Naive thymus-derived CD4-positive, alpha-beta T cell (primary cell): Measurements from ENCODE around the gene PJA1. TPM values are rescaled to one million over a fixed set of nuclear protein-coding genes. Genes with fewer than 3 reads are reported as not detected.

ENCODE experiments used
- ATAC-seq: fragments of 150-1000 bp; cut with Tn5 transposase; 2 replicates; pipeline ENCODE4 v1.10.0; 2021; ENCODE audit warnings: mild to moderate bottlenecking, moderate library complexity
- CTCF ChIA-PET: fragments of 350-600 bp; sonication (Branson Sonifier 250); formaldehyde crosslinking; loops from one replicate; lab custom pipeline; 2021; ENCODE audit warnings: antibody characterized with exemption; lab: Charles Lee
- POLR2A ChIA-PET: fragments of 350-600 bp; sonication (Branson Sonifier 250); formaldehyde crosslinking; loops from one replicate; lab custom pipeline; 2021; ENCODE audit warnings: antibody characterized with exemption, inconsistent platforms; lab: Charles Lee
- DNase-seq, 9 donors: peaks; one replicate each; pipeline versions ENCODE4 v3.0.0 to v3.0.0-alpha.2; 2020 to 2022; ENCODE audit warnings: mixed read lengths in 1 of 9
- H3K27ac ChIP-seq: one replicate; pipeline ENCODE4 v1.7.0; 2013; ENCODE audit warnings: mild to moderate bottlenecking, low read depth, low read length, moderate library complexity
- H3K27me3 ChIP-seq, 2 donors: one replicate each; pipeline ENCODE4 v1.7.0; 2013; ENCODE audit warnings: low read length in 2 of 2, mild to moderate bottlenecking in 2 of 2, moderate library complexity in 2 of 2; ENCODE audit not compliant: control insufficient read depth in 2 of 2, insufficient read depth in 2 of 2
- H3K36me3 ChIP-seq, 3 experiments: 1 replicate in 2 of 3; 2 replicates in 1 of 3; pipeline ENCODE4 v1.7.0; 2013; ENCODE audit warnings: low read length in 3 of 3, mild to moderate bottlenecking in 3 of 3, moderate library complexity in 1 of 3; ENCODE audit not compliant: insufficient read depth in 3 of 3, control insufficient read depth in 2 of 3
- H3K4me1 ChIP-seq, 2 donors: one replicate each; pipeline ENCODE4 v1.7.0; 2013; ENCODE audit warnings: low read length in 2 of 2, mild to moderate bottlenecking in 2 of 2, moderate library complexity in 1 of 2; ENCODE audit not compliant: control insufficient read depth in 2 of 2, insufficient read depth in 2 of 2
- H3K4me3 ChIP-seq: 2 replicates; pipeline ENCODE4 v1.7.0; 2013; ENCODE audit warnings: mild to moderate bottlenecking, low read length
- H3K9me3 ChIP-seq, 3 experiments: 1 replicate in 2 of 3; 2 replicates in 1 of 3; pipeline ENCODE4 v1.7.0; 2013; ENCODE audit warnings: low read length in 3 of 3; ENCODE audit not compliant: control insufficient read depth in 2 of 3
- H3K27ac Mint-ChIP-seq, 9 donors: one replicate each; pipeline ENCODE4 v1.8.0; 2020 to 2022; ENCODE audit warnings: mixed read lengths in 9 of 9, mild to moderate bottlenecking in 8 of 9, moderate library complexity in 5 of 9, inconsistent platforms in 2 of 9
- H3K27me3 Mint-ChIP-seq, 5 donors: one replicate each; pipeline ENCODE4 v1.8.0; 2021 to 2022; ENCODE audit warnings: mixed read lengths in 5 of 5, mild to moderate bottlenecking in 1 of 5
- H3K36me3 Mint-ChIP-seq, 5 donors: one replicate each; pipeline ENCODE4 v1.8.0; 2020 to 2022; ENCODE audit warnings: mixed read lengths in 5 of 5, mild to moderate bottlenecking in 3 of 5, inconsistent platforms in 1 of 5
- H3K4me1 Mint-ChIP-seq, 7 donors: one replicate each; pipeline ENCODE4 v1.8.0; 2020 to 2022; ENCODE audit warnings: mixed read lengths in 7 of 7, mild to moderate bottlenecking in 3 of 7, inconsistent platforms in 1 of 7
- H3K4me3 Mint-ChIP-seq, 10 donors: one replicate each; pipeline ENCODE4 v1.8.0; 2020 to 2022; ENCODE audit warnings: mild to moderate bottlenecking in 10 of 10, mixed read lengths in 10 of 10, moderate library complexity in 6 of 10, inconsistent platforms in 2 of 10
- H3K9me3 Mint-ChIP-seq, 11 donors: one replicate each; pipeline ENCODE4 v1.8.0; 2020 to 2022; ENCODE audit warnings: mixed read lengths in 11 of 11, mild to moderate bottlenecking in 4 of 11, inconsistent platforms in 1 of 11, moderate library complexity in 1 of 11
- intact Hi-C, 2 donors: fragments of 100-400 bp; cut with micrococcal nuclease; formaldehyde crosslinking; loops; one replicate each; pipeline ENCODE4 v1.15.1; 2023
- polyA plus RNA-seq, 2 donors: library from polyadenylated mRNA; unstranded; fragments of 300-500 nt; fragmentation: Illumina TruSeq; gene quantifications; one replicate each; pipeline ENCODE4 v1.2.3, GENCODE V29; 2021
- total RNA-seq, 6 experiments: library from RNA in 5 of 6; stranded (reverse) in 5 of 6; gene quantifications; 1 replicate in 5 of 6; 2 replicates in 1 of 6; pipeline ENCODE4 v1.2.3 and lab custom pipeline; 2021 to 2026

The PJA1 gene
- total and polyA plus RNA-seq, 7 experiments from 2014 or later: 14.4 to 53.5 (median 23.0) TPM

DNA sequence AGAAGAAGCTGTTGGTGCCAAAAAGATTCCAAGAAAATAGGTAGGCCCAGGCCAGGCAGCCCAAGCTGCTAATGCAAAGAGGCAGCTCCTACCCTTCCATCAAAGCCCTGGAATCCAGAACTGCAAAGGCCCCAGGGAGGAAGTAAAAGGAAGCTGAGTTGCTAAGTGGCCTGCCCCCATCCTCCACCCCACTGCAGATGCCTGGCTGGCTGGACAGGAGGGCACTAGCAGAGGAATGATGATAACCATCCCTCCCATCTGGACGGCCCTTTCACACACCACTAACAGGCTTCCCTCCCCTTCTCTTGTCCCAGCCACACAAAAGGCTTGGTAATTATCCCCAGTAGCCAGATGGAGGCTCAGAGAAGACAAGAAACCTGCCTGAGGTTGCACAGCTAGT lies 32.4 kb upstream of the PJA1 start:
- intact Hi-C loops: no loop called here
- H3K9me3 Mint-ChIP-seq: no peaks in the 10 kb centered on the region
- H3K4me3 Mint-ChIP-seq: no peak overlapping the region
- H3K27ac ChIP-seq: no peak overlapping the region
- no peaks in the 10 kb centered on the region for H3K9me3 ChIP-seq
- ChIA-PET POLR2A (no interaction called here), CTCF (no interaction called here)
- no peaks in the 10 kb centered on the region for H3K27me3 Mint-ChIP-seq
- H3K36me3 Mint-ChIP-seq: no peaks in the 10 kb centered on the region
- H3K27me3 ChIP-seq: no peaks in the 10 kb centered on the region
- no peak for DNase-seq
- no peak overlapping the region for H3K4me3 ChIP-seq
- H3K4me1 ChIP-seq: no peaks in the 10 kb centered on the region
- no peaks in the 10 kb centered on the region for H3K36me3 ChIP-seq
- no peak overlapping the region for H3K27ac Mint-ChIP-seq
- no peak for ATAC-seq
- H3K4me1 Mint-ChIP-seq: peaks cover 0 to 2% (median 0%) of the 10 kb centered on the region in 7 donors

DNA sequence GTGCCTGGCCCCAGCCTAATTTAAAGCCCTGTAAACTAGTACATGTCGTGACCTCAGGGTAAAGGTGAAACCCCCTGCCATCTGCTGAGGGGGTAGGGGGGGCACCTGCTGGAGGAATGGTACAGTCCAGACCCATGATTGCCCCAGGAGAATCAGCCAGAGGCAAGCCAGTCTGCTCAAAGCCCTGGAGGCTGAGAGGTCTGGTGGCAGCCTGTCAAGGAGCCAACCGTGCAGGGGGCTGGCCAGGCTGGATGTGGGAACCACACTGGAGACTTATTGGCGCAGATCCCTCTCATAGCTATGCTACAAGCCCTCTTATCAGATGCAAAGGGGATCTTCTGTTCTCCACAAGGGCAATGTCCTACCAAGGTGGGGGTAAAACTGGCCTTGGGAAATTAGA lies 31.4 kb upstream of the PJA1 start:
- Mint-ChIP-seq H3K36me3 (no peaks in the 10 kb centered on the region), H3K27ac (no peak overlapping the region), H3K4me3 (no peak overlapping the region), H3K9me3 (no peaks in the 10 kb centered on the region), H3K27me3 (no peaks in the 10 kb centered on the region), H3K4me1 (peaks cover 0 to 2% (median 0%) of the 10 kb centered on the region in 7 donors)
- ChIA-PET CTCF (no interaction called here), POLR2A (no interaction called here)
- H3K27ac ChIP-seq: no peak overlapping the region
- H3K27me3 ChIP-seq: no peaks in the 10 kb centered on the region
- no peak overlapping the region for H3K4me3 ChIP-seq
- H3K9me3 ChIP-seq: no peaks in the 10 kb centered on the region
- no peaks in the 10 kb centered on the region for H3K4me1 ChIP-seq
- H3K36me3 ChIP-seq: no peaks in the 10 kb centered on the region
- DNase-seq: no peak
- no peak for ATAC-seq
- intact Hi-C loops: no loop called here

DNA sequence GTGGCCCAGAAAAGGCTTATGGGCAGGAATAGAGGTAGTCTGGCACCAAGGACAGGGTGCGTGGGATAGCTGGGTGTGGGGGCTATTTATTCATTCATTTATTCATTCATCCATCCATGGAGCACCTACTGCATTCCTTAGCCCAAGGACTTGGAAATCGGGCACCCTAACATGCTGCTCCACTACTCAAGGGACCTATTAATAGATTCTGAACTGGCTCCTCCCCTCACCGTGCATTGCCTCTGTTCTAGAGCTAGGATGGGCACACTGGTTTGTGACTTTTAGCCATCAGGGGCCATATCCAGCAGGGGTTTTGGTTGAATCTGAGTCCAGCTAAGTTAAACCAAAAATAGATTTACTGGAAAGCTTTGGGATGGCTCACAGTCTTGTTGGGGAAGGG lies 30.6 kb upstream of the PJA1 start:
- Mint-ChIP-seq H3K27ac (no peak overlapping the region), H3K27me3 (no peaks in the 10 kb centered on the region), H3K4me3 (no peak overlapping the region), H3K9me3 (no peaks in the 10 kb centered on the region), H3K4me1 (peaks cover 0 to 2% (median 0%) of the 10 kb centered on the region in 7 donors), H3K36me3 (no peaks in the 10 kb centered on the region)
- Histone ChIP-seq H3K9me3 (no peaks in the 10 kb centered on the region), H3K4me3 (no peak overlapping the region), H3K27me3 (no peaks in the 10 kb centered on the region), H3K36me3 (no peaks in the 10 kb centered on the region), H3K27ac (no peak overlapping the region), H3K4me1 (no peaks in the 10 kb centered on the region)
- intact Hi-C loops: no loop called here
- ATAC-seq (no peak), DNase-seq (no peak)
- CTCF ChIA-PET: no interaction called here
- POLR2A ChIA-PET: no interaction called here

DNA sequence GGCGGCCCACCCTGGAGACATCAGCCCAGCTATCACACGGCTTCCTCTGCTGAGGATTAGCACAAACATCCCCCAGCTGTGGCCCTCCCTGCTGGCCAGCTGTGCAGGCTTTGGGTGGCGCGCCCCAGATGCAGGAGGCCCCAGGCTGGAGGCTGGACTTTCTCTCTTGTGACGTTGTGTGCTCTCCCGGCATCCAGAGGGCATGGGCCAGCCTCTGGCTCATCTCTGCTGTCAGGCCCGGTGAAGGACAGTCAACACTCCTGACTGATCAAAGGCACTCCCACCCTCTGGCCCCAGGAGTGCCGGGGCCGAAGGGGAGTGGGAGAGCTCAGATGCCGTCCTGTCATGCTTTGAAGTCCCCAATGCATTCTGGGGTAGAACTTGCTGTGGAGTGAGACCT lies 29.9 kb upstream of the PJA1 start:
- ChIA-PET POLR2A (no interaction called here), CTCF (no interaction called here)
- Histone ChIP-seq H3K27ac (no peak overlapping the region), H3K27me3 (no peaks in the 10 kb centered on the region), H3K9me3 (no peaks in the 10 kb centered on the region), H3K4me1 (no peaks in the 10 kb centered on the region), H3K36me3 (no peaks in the 10 kb centered on the region), H3K4me3 (no peak overlapping the region)
- Mint-ChIP-seq H3K27ac (no peak overlapping the region), H3K4me1 (peaks cover 0 to 2% (median 0%) of the 10 kb centered on the region in 7 donors), H3K27me3 (no peaks in the 10 kb centered on the region), H3K4me3 (no peak overlapping the region), H3K9me3 (no peaks in the 10 kb centered on the region), H3K36me3 (no peaks in the 10 kb centered on the region)
- no peak for ATAC-seq
- intact Hi-C loops: no loop called here
- DNase-seq: no peak

DNA sequence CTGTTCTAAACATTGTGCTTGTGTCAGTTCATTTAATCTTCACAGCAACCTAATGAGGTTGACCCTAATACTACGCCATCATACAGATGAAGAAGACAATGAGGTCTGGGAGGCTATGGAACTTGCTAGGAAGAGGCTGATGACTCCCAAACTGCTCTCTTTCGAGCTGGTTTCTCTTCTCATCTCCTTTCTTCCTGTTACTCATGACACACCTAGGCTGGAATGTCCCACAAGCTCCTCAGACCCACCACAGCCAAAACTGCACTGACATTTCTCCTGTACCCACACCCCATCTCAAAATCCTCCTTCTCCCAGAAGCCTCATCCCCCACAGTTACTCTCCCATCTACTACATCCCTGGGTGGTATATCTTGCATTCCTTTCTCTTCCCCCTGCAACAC lies 27.4 kb upstream of the PJA1 start:
- Mint-ChIP-seq H3K27me3 (no peaks in the 10 kb centered on the region), H3K27ac (no peak overlapping the region), H3K36me3 (no peaks in the 10 kb centered on the region), H3K4me1 (peaks cover 0 to 2% (median 0%) of the 10 kb centered on the region in 7 donors), H3K4me3 (no peak overlapping the region), H3K9me3 (no peaks in the 10 kb centered on the region)
- intact Hi-C loops: no loop called here
- ChIA-PET POLR2A (no interaction called here), CTCF (no interaction called here)
- Histone ChIP-seq H3K36me3 (no peaks in the 10 kb centered on the region), H3K4me1 (no peaks in the 10 kb centered on the region), H3K27ac (no peak overlapping the region), H3K9me3 (no peaks in the 10 kb centered on the region), H3K4me3 (no peak overlapping the region), H3K27me3 (no peaks in the 10 kb centered on the region)
- DNase-seq (no peak), ATAC-seq (no peak)

DNA sequence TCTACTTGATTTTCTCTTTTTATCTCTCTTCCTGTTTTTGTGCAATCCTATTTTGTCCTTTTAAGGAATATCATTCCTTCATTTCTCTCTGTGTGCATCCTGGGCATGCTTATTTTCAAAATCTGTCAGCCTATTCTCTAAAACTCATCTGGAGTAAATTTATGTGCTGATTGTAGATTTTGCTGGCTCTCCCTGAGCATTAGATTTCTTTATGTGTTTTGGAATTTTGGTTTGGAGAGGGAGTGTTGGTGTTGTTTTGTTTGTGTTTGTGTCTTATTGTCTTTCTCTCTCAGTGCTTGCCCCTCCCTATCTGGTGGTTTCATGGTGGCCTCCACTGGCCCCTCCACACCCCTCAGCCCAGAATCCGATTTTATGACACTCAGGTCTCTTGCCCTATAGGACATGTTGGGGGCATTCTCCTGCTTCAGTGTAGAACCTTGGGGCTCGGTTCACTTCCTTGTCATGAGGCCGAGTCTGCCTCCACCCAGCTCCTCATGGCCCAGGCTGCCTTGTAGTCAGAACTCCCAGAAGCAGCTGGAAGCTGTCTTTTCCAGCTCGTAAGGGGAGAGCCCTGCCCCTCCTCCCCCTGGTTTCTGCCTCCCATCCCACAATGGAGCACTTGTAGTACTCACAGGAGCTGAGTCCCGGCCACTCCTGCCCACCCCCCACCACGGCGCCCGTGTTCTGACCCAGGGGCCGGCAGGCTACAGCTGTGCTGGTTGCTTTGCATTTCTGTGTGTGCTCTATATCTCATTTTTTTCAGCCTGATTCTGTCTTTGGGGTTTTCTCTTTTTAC lies 24.5 kb upstream of the PJA1 start:
- Mint-ChIP-seq H3K9me3 (peaks cover 0 to 2% (median 0%) of the 10 kb centered on the region in 11 donors), H3K4me1 (peaks cover 0 to 2% (median 0%) of the 10 kb centered on the region in 7 donors), H3K27ac (no peak overlapping the region), H3K27me3 (no peaks in the 10 kb centered on the region), H3K4me3 (no peak overlapping the region), H3K36me3 (no peaks in the 10 kb centered on the region)
- Histone ChIP-seq H3K9me3 (no peaks in the 10 kb centered on the region), H3K4me3 (no peak overlapping the region), H3K36me3 (no peaks in the 10 kb centered on the region), H3K4me1 (no peaks in the 10 kb centered on the region), H3K27me3 (no peaks in the 10 kb centered on the region), H3K27ac (no peak overlapping the region)
- ChIA-PET POLR2A (no interaction called here), CTCF (no interaction called here)
- ATAC-seq (no peak), DNase-seq (no peak)
- intact Hi-C loops: no loop called here

DNA sequence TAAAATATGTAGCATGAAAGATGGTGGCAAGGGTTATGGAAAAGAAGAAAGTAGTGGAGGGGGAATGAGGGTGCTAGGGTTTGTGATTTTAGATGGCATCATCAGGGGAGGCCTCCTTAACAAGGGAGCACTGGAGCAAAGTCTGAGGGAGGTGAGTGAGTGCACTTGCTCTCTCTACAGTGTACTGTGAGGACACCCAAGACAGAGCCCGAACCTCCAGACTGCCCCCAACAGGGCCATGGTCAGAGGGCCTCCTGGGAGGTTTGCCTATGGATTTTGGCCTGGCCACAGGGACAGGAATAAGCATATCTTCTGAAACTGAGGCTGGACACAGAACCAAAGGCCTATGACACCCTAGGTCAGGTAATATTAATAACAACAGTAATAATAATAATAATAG lies 21.4 kb upstream of the PJA1 start:
- no peak overlapping the region for H3K27ac ChIP-seq
- Mint-ChIP-seq H3K4me3 (no peak overlapping the region), H3K36me3 (no peaks in the 10 kb centered on the region), H3K4me1 (peaks cover 0 to 4% (median 0%) of the 10 kb centered on the region in 7 donors), H3K9me3 (peaks cover 0 to 2% (median 0%) of the 10 kb centered on the region in 11 donors), H3K27ac (no peak overlapping the region), H3K27me3 (no peaks in the 10 kb centered on the region)
- intact Hi-C loops: no loop called here
- POLR2A ChIA-PET: no interaction called here
- H3K36me3 ChIP-seq: no peaks in the 10 kb centered on the region
- H3K4me1 ChIP-seq: no peaks in the 10 kb centered on the region
- ATAC-seq (no peak), DNase-seq (no peak)
- CTCF ChIA-PET: no interaction called here
- no peak overlapping the region for H3K4me3 ChIP-seq
- H3K9me3 ChIP-seq: no peaks in the 10 kb centered on the region
- H3K27me3 ChIP-seq: no peaks in the 10 kb centered on the region
